ENCODE data around the gene CXXC5.

DNA sequence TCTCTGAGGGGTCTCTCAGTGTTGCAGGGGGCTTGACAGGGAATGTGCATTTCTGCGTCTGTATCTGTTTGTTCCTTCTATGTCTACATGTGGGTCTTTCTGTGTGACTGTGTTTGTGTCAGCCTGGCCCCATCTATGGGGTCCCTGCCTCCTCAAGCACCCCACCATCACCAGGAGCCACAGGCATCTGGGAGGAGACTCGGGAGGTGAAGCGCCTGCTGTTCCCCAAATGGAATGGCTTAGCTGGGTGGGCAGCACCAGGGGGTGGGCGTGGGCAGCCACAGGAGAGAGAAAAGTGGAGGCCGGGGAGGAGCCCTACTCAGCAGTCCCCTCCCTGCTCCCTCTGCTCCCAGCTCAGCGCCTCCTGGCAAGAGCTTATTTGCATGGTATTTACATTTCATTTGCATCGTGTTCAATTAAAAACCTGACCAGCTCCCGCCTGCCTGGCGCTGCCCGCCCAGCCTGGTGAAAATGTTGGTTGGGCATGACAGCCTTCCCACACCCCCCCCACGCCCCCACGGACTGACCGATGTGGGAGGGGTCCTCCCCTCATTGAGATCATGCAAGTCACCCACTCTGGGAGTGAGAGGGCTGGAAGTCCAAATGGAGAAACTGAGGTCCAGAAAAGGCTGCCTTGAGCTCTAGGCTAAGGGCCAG lies 50.5 kb downstream of the CXXC5 start:
- TF ChIP-seq, protein P1, sequence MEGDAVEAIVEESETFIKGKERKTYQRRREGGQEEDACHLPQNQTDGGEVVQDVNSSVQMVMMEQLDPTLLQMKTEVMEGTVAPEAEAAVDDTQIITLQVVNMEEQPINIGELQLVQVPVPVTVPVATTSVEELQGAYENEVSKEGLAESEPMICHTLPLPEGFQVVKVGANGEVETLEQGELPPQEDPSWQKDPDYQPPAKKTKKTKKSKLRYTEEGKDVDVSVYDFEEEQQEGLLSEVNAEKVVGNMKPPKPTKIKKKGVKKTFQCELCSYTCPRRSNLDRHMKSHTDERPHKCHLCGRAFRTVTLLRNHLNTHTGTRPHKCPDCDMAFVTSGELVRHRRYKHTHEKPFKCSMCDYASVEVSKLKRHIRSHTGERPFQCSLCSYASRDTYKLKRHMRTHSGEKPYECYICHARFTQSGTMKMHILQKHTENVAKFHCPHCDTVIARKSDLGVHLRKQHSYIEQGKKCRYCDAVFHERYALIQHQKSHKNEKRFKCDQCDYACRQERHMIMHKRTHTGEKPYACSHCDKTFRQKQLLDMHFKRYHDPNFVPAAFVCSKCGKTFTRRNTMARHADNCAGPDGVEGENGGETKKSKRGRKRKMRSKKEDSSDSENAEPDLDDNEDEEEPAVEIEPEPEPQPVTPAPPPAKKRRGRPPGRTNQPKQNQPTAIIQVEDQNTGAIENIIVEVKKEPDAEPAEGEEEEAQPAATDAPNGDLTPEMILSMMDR (IDR thresholded peaks at IDR 0.05), result no peak
- no peak for TF ChIP-seq POLR2A (IDR thresholded peaks at IDR 0.05)

Measured in right lobe of liver (tissue), 4 donors.